ENCODE measurements around the gene RASL12.
"Not testable (repeated sequence)": the region's sequence is repeated elsewhere in the genome, so short reads cannot be mapped to it uniquely, and the experiment has no call there.

The RASL12 gene

DNA sequence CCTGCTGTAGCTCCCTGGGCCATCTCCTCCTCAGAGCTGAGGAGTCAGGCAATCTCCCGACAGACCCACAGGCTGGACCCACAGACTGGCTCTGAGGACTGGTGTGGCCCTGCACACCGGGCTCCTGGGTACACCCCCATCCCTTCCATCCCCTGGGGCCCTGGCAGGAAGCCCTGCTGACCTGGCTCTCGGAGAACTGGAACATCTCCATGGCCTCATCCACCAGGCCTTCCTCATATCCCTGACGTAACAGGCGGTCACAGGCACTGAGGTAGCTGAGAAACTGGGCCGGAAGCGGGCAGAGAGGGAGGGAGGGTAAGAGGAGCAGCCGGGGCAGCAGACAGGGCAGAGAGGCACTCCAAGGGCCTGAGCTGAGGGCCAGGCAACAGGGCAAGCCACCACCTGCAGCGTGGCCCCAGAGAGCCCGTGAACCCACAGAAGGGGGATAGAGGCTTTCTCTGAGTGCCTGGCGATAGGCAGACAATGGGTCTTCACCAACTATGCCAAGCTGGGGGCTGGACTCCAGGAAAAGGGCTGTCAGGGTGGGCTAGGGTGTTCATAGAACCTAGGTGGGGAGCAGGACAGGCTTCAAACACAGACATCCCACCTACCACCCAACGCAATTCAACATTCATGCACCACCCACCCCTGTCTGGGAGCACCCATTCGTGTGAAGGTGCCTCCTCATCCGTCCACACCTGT is 26.7 kb upstream of the RASL12 start:
- TF ChIP-seq, protein P1, sequence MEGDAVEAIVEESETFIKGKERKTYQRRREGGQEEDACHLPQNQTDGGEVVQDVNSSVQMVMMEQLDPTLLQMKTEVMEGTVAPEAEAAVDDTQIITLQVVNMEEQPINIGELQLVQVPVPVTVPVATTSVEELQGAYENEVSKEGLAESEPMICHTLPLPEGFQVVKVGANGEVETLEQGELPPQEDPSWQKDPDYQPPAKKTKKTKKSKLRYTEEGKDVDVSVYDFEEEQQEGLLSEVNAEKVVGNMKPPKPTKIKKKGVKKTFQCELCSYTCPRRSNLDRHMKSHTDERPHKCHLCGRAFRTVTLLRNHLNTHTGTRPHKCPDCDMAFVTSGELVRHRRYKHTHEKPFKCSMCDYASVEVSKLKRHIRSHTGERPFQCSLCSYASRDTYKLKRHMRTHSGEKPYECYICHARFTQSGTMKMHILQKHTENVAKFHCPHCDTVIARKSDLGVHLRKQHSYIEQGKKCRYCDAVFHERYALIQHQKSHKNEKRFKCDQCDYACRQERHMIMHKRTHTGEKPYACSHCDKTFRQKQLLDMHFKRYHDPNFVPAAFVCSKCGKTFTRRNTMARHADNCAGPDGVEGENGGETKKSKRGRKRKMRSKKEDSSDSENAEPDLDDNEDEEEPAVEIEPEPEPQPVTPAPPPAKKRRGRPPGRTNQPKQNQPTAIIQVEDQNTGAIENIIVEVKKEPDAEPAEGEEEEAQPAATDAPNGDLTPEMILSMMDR (IDR thresholded peaks at IDR 0.05; ENCODE audit: insufficient read depth, low read length, poor library complexity, severe bottlenecking) = no peak
- TF ChIP-seq EZH2phosphoT487 (conservative IDR thresholded peaks at IDR 0.05; ENCODE audit: low read length) = no peak
- Histone ChIP-seq H3K4me3 (ENCODE audit: insufficient read depth, low read length, poor library complexity, severe bottlenecking) (no peak overlapping the region), H3K79me2 (ENCODE audit: insufficient read depth, low read length) (no peaks in the 10 kb centered on the region), H4K20me1 (ENCODE audit: low read depth, low read length) (no peaks in the 10 kb centered on the region), H3K27me3 (ENCODE audit: low read length) (no peaks in the 10 kb centered on the region), H3K9me3 (ENCODE audit: insufficient read depth, low read length) (no peaks in the 10 kb centered on the region), H3F3A (ENCODE audit: insufficient read depth) (no peaks in the 10 kb centered on the region), H3K27ac (ENCODE audit: low read depth, low read length) (no peak overlapping the region), H3K36me3 (ENCODE audit: low read length) (no peaks in the 10 kb centered on the region), H3K4me2 (ENCODE audit: low read depth, low read length, poor library complexity, severe bottlenecking) (no peak overlapping the region), H2AFZ (ENCODE audit: low read depth, low read length, severe bottlenecking) (no peak overlapping the region), H3K9ac (ENCODE audit: low read length) (no peak overlapping the region), H3K9me2 (replicated peaks; ENCODE audit: insufficient read depth, low read length) (no peaks in the 10 kb centered on the region)

DNA sequence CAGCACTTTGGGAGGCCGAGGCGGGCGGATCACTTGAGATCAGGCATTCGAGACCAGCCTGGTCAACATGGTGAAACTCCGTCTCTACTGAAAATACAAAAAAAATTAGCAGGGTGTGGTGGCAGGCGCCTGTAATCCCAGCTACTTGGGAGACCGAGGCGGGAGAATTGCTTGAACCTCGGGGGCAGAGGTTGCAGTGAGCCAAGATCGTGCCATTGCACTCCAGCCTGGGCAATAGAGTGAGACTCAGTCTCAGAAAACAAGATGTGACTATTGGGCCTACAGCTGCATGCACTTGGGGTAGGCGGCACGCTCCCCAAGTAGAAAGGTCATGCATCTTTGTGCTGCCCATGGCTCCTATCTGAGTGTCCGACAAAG is 26.0 kb upstream of the RASL12 start:
- H3K79me2 ChIP-seq (ENCODE audit: insufficient read depth, low read length); H3K9ac ChIP-seq (ENCODE audit: low read length); H3K27ac ChIP-seq (ENCODE audit: low read depth, low read length); H2AFZ ChIP-seq (ENCODE audit: low read depth, low read length, severe bottlenecking); H3K9me2 ChIP-seq (replicated peaks; ENCODE audit: insufficient read depth, low read length); H4K20me1 ChIP-seq (ENCODE audit: low read depth, low read length); H3K36me3 ChIP-seq (ENCODE audit: low read length); H3K27me3 ChIP-seq (ENCODE audit: low read length); H3K4me3 ChIP-seq (ENCODE audit: insufficient read depth, low read length, poor library complexity, severe bottlenecking); H3K9me3 ChIP-seq (ENCODE audit: insufficient read depth, low read length); H3F3A ChIP-seq (ENCODE audit: insufficient read depth); H3K4me2 ChIP-seq (ENCODE audit: low read depth, low read length, poor library complexity, severe bottlenecking): not testable (repeated sequence)

GRCh38 chr15:65092911-65093792 is 25.4 kb upstream of the RASL12 start:
- Histone ChIP-seq H3K4me2 (ENCODE audit: low read depth, low read length, poor library complexity, severe bottlenecking) (no peak overlapping the region), H3K9ac (ENCODE audit: low read length) (no peak overlapping the region), H3K9me2 (replicated peaks; ENCODE audit: insufficient read depth, low read length) (no peaks in the 10 kb centered on the region), H3K27me3 (ENCODE audit: low read length) (no peaks in the 10 kb centered on the region), H3K36me3 (ENCODE audit: low read length) (no peaks in the 10 kb centered on the region), H2AFZ (ENCODE audit: low read depth, low read length, severe bottlenecking) (no peak overlapping the region), H3F3A (ENCODE audit: insufficient read depth) (no peaks in the 10 kb centered on the region), H3K79me2 (ENCODE audit: insufficient read depth, low read length) (no peaks in the 10 kb centered on the region), H3K4me3 (ENCODE audit: insufficient read depth, low read length, poor library complexity, severe bottlenecking) (no peak overlapping the region), H3K27ac (ENCODE audit: low read depth, low read length) (no peak overlapping the region), H3K9me3 (ENCODE audit: insufficient read depth, low read length) (no peaks in the 10 kb centered on the region), H4K20me1 (ENCODE audit: low read depth, low read length) (no peaks in the 10 kb centered on the region)
- TF ChIP-seq EZH2phosphoT487 (conservative IDR thresholded peaks at IDR 0.05; ENCODE audit: low read length) = no peak
- TF ChIP-seq, protein P1 (IDR thresholded peaks at IDR 0.05; ENCODE audit: insufficient read depth, low read length, poor library complexity, severe bottlenecking) = no peak
